HepG2 (cell line): ENCODE data around the gene TCF25. TPM values are rescaled to one million over a fixed set of nuclear protein-coding genes. Genes with fewer than 3 reads are reported as not detected.
A peak's percentile ranks its signal among the peaks of the same experiment; 100 is the strongest.

Source experiments
- DZIP1 ChIP-seq: sonication (generic); formaldehyde crosslinking; IDR thresholded peaks from 2 replicates; pipeline ENCODE4 v1.5.0; 2020; ENCODE audit warnings: mild to moderate bottlenecking, missing genetic modification reagents
- ESRRA ChIP-seq: sonication (generic); formaldehyde crosslinking; IDR thresholded peaks from 2 replicates; pipeline ENCODE4 v1.5.1; 2020; ENCODE audit warnings: mild to moderate bottlenecking, low read depth, missing genetic modification reagents
- HMG20A ChIP-seq: IDR thresholded peaks from 2 replicates; pipeline ENCODE4 v1.6.1; 2016; ENCODE audit warnings: borderline replicate concordance
- HNF1B ChIP-seq: sonication (generic); formaldehyde crosslinking; IDR thresholded peaks from 2 replicates; pipeline ENCODE4 v1.5.1; 2020; ENCODE audit warnings: mild to moderate bottlenecking, moderate library complexity, missing genetic modification reagents
- IRF9 ChIP-seq: sonication (generic); formaldehyde crosslinking; IDR thresholded peaks from 2 replicates; pipeline ENCODE4 v1.8.0; 2022; ENCODE audit warnings: missing genetic modification reagents, mild to moderate bottlenecking, borderline replicate concordance
- NFKB2 ChIP-seq: sonication (generic); formaldehyde crosslinking; IDR thresholded peaks from 2 replicates; pipeline ENCODE4 v1.4.0; 2020; ENCODE audit warnings: missing genetic modification reagents, borderline replicate concordance
- SUZ12 ChIP-seq: fragments of 150-350 bp; IDR thresholded peaks from 2 replicates; pipeline ENCODE4 v1.6.1; 2014; ENCODE audit warnings: low read depth, low read length
- ZFP62 ChIP-seq: sonication (generic); formaldehyde crosslinking; IDR thresholded peaks from 2 replicates; pipeline ENCODE4 v1.4.0; 2020; ENCODE audit warnings: missing genetic modification reagents
- ZFP91 ChIP-seq: sonication (generic); formaldehyde crosslinking; IDR thresholded peaks from 2 replicates; pipeline ENCODE4 v1.9.0; 2022; ENCODE audit warnings: missing genetic modification reagents, mild to moderate bottlenecking, borderline replicate concordance
- ZNF891 ChIP-seq: sonication (generic); formaldehyde crosslinking; IDR thresholded peaks from 2 replicates; pipeline ENCODE4 v1.5.0; 2020; ENCODE audit warnings: mild to moderate bottlenecking, missing genetic modification reagents
- polyA plus RNA-seq, 8 experiments: library from polyadenylated mRNA; depleted of rRNA in 3 of 8; stranded (reverse) in 7 of 8; unstranded in 1 of 8; fragments of >200 nt; fragmentation: Illumina TruSeq in 4 of 8; extraction: Trizol in 4 of 8; gene quantifications; 2 replicates each; pipeline versions ENCODE4 v1.2.1 to v1.2.3, GENCODE V29; 2011 to 2016; ENCODE audit warnings: low read depth in 4 of 8, missing spikeins in 1 of 8, mixed read lengths in 1 of 8; ENCODE audit not compliant: insufficient read depth in 1 of 8
- total RNA-seq, 5 experiments: library from RNA; depleted of rRNA; stranded (reverse); fragments of >200 nt; fragmentation: Illumina TruSeq; extraction: Trizol; gene quantifications; 2 replicates each; pipeline ENCODE4 v1.2.3, GENCODE V29; 2016; ENCODE audit warnings: low read depth in 1 of 5

TCF25 gene
- total and polyA plus RNA-seq, 2 of the 13 experiments (the other 11 are each of a cell fraction or from before 2014, with no cell fraction given), result 138 to 206 TPM

- TF ChIP-seq IRF9 (no peak), ZFP91 (peak; percentile 37; the same call in 1 of the 2 replicates), DZIP1 (CRISPR knock-in tag) (0 out of 2 replicates have a peak, but pooled peaks have one; percentile 26), ESRRA (CRISPR knock-in tag) (0 out of 2 replicates have a peak, but pooled peaks have one; percentile 4), NFKB2 (CRISPR knock-in tag) (peak; percentile 16; the same call in 1 of the 2 replicates), ZNF891 (CRISPR knock-in tag) (0 out of 2 replicates have a peak, but pooled peaks have one; percentile 31), SUZ12 (no peak), HMG20A (CRISPR knock-in tag) (no peak), HNF1B (CRISPR knock-in tag) (0 out of 2 replicates have a peak, but pooled peaks have one; percentile 14), ZFP62 (CRISPR knock-in tag) (no peak)
These were observed 76.4 kb downstream of the TCF25 start (continued) for GRCh38 chr16:89949756-89950155.
